SKM-1 (cell line): ENCODE measurements around the gene ARAP1.

ENCODE experiments used
- DNase-seq: peaks from one replicate; lab custom pipeline; 2025; ENCODE audit not compliant: unreplicated experiment; lab: John Stamatoyannopoulos, UW

Gene ARAP1

DNA sequence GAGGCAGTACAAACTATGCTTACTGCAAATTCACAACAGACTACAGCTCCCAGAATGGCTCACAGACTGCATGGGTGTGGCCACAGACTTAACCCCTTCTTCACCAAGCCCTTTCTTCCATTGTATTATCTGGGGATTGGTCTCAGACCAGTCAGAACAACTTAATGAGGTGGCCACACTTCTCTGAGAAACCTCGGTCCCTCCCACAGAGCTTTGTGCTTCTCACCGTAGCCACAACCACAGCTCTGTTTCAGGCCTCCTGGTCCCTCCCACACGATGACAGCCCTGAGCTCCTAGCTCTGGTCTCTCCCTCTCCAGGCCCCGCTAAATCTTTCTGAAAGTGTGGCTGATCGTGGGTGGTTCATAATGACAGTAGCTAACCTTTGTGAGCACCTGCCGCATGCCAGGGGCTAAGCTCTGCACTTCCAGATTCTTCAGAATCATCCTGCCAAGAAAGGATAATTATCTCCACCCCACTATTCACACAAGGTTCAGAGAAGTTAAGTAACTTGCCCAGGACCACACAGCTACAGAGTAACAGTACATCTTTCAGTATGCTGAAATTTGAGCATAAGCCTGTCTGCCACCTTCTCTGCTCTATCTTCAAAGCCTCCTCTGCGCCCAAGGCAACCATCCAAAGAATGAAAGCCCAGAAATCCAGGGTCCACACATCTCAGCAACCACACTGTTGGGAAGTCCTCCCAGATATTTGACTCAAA, 83.4 kb downstream of the ARAP1 start:
- no peak for DNase-seq

DNA sequence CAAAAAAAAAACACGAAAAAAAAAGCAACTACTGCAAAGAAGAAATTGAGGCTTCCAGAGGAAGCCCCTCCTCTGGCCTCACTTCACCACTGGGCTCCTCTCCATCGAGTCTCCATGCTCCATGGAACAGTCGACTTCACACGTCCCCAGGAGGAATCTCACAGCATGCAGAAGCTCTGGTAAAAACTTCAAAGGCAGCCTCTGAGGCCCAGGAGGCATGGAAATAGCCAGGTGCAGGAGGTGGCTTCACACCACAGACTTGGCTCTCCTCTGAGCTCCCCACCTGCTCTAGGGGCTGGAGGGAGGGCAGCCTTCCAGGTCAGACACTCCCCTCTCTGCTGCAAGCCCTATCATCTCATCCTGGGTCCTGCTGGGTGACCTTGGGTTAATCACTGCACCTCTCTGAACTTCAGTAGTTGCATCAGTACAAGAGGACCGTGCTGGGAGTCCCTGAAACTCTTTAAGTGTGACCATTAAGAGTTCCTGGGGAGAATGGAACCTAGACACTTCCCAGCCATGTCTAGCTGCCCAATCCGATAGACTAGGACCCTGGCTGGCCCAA, 86.2 kb downstream of the ARAP1 start:
- no peak for DNase-seq

GRCh38 chr11:72662036-72662435, 90.2 kb downstream of the ARAP1 start:
- no peak for DNase-seq

- DNase-seq: no peak
Observed at GRCh38 chr11:72661486-72661885, 90.7 kb downstream of the ARAP1 start.

DNA sequence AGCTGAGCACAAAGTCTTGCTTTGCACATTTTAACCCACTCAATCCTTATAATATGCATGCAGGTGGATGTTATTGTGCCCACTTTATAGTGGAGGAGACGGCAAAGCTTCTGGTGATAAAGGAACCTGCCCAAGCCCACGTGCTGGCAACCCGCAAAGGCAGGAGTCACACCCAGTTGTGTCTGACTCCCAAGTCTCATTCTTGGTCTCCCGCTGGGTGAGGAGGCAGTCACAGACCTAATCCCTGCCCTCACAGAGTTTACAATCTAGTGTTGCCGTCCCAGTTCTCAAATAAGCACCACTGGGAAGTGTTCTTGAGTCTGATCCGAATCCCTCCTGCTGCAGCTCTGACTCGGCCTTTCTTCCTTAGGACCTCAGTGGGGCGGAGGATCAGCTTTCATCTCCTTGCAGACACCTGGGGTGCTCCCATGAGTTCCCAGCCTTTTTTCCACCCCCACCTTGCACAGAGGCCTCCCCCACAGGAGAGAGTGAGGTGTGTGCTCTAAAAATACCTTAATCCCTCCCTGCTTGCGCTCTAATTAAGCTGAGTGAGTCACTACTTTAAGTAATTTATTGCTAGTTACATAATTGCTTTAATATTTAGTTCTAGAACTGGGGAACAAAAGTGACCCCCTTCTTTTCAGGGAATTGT, 93.1 kb downstream of the ARAP1 start:
- no peak for DNase-seq

DNA sequence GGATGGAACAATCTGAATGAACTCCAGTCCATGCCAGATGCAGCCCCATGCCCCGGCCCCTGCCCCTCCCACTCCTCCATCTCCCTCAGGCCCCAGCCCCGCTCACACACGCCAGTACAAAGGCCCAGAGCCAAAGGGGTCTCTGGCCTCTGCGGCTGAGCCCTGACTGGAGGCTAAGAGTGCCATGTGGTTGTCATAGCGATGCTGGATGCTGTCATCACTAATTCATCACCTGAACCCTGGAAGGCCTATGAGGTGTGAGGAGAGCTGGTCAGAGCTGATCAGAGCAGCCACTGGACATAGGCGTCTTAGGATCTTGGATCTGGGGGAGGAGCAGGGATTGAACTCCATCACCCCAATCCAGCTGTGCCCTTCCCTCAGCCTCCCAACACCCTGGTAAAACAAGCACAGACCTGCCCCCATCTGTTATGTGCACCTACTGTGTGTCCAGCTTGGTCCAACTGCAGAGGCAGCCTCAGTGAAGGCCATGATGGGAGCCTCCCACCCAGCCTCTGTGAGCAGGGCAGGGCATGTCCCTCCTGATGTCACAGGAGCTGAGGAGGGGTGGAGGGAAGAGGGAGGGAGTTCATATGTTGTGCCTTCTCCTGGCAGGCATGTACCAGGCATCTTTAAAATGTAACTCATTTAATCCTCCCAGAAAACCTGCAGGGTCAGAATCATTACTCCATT, 94.7 kb downstream of the ARAP1 start:
- no peak for DNase-seq

GRCh38 chr11:72655896-72656464, 96.2 kb downstream of the ARAP1 start:
- no peak for DNase-seq

- DNase-seq: no peak
Observed at GRCh38 chr11:72655014-72655413, 97.2 kb downstream of the ARAP1 start.

GRCh38 chr11:72653649-72654048, 98.6 kb downstream of the ARAP1 start:
- no peak for DNase-seq

DNA sequence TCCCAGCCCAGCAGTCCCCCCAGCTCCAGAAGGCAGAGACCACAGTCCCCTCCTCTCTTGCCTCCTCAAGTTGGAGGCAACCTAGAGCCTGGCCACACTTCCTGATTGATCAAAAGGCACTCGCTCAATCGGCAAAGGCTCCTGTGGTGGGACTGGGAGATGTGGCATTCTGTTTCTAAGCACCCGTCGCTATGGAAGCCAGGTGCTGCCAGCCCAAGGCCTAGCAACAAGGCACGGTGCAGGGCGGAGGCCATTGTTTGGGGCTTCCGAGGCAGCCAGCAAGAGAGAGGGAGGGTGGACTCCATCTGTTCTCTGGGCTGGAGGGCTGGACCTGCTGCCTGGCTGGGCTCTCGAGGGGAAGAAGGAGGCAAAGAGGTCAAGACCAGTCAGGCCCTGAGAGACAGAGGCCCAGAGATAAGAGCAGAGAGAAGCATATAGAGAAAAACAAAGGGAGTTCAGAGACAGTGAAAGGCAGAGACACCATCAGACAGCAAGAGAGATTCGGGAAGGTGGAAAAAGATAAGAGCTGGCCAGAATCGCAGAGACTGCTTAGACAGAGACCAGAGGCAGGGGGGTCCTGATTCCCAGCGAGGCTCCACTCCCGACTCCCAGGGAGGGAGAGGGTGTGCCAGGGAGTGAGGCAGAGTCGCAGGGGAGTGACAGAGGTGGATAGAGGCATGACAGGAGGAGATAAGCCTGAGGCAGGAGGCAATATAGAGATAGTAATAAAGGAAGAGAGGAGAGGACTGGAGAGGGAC, 99.2 kb downstream of the ARAP1 start:
- DNase-seq: no peak

GRCh38 chr11:72652133-72652532, 100.1 kb downstream of the ARAP1 start:
- DNase-seq: no peak

DNA sequence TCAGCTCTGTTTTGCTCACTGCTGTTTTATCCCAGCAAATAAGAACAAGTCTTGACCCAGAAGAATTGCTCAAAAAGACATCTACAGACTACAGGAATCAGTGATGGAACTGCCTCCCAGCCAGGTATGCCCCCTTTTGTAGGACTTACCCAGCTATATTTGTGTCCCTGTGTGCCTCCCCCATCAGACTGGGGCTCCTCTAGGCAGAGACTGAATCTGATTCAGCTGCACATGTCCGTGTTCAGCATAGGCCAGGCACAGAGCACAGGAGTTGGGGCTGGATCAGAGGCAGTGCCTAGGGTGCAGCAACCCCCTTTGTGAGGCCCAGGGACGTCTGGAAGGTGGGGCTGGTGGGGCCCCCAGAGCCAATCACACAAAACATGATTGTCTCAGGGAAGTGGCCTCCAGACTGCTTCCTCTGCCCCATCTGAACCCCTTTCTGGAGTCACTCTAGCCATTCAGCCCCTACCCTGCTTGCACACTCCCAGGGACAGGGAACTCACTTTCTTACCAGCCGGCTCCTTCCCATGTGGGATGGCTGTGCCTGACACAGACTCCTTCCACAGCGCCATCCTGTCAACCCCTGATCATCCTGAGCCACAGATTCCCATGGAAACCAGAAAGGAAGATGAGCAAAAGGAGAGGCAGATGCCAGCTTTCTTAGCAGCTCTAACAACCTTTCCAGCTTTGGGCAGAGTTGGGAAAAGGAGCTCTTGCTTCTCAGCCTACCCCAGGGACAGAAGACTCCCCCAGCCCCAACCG, 102.8 kb downstream of the ARAP1 start:
- no peak for DNase-seq

DNA sequence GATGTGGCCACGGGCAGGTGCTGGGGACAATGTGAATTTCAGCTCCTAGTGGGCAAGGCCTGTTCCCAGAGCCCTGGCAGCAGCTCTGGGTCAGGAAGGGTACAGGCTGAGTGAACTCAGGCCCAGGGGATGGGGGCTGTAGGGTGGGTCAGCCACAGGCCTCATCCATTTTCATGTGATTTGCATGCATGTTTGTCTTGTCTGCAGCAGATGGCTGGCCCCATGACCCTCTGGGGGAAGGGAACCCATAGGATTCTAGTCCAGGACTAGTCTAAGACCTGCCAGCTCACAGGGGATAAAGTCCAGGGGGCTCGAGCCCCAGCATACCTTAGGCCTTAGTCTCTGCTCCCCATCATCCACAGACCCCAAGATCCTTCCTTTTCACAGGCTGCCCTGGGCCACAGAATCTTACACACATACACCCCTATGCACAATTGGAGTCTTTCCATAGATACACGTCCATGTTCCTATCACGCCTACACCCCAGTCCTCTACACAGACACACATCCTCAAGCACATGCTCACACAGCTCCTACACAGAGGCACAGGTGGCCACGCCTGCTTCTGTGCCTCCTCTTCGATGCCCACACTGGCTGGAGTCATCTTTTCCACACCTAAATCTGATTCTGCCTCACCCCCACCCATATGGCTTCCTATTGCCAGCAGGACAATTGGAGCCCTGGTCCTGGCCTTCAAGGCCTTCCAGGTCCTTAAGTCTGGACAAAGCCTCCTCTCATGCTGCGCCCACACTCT, 103.6 kb downstream of the ARAP1 start:
- DNase-seq: no peak

GRCh38 chr11:72647882-72648281, 104.3 kb downstream of the ARAP1 start:
- no peak for DNase-seq

GRCh38 chr11:72646472-72646871, 105.7 kb downstream of the ARAP1 start:
- DNase-seq: no peak

- DNase-seq: no peak
Observed at GRCh38 chr11:72646024-72646423, 106.2 kb downstream of the ARAP1 start.

DNA sequence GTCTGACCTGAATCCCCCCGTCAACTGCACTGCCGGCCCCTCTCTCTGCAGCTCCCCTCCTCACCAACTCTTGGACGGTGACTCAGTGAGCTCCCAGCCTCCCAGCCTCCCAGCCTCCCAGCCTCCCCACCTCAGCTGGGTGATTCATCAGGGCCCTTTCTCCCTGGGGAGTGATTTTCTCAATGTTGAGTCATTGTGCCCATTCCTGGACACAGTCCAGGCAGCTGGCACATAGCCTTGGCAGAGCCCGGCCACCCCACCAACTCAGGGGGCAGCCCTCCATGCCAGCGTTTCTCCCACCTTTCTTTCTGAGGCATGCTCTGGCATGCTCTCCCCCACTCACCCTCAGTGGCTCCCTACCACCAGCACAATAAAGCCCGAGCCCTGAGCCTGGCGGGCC, 108.7 kb downstream of the ARAP1 start:
- DNase-seq: no peak

DNA sequence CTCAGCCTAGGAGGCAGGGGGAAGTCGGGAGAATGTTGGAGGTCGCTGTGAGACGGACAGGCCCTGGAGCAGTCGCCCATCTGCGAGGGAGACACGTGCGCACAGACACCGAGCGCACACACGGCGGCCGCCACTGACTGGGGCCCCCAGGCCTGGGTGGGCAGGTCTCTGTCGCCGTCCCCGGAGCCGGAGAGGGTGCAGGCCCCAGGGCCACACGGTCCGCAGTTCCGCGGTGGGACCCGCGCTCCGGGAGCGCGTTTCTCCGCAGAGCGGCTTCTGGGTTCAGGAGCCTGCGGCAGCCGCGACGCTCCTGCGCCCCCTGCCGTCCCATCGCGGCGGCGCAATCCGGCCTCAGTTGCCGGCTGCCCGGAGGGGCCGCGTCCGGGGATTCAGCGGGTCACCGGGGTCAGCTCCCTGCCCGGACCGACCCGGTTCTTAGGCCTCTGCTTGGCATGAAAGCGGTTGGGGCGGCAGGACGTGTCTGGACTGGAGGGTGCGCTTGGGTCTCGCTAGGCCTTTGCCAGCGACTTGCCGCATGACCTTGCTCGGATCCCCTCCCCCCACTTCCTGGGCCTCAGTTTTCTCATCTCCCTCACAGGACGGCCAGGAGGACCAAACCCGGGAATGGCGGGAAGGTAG, 109.2 kb downstream of the ARAP1 start:
- peak; percentile 15 for DNase-seq
